HEK293 (cell line): Measurements from ENCODE around the gene TENT4A.

ENCODE experiments used
- CTCF ChIA-PET: fragments of 350-600 bp; formaldehyde crosslinking; extraction: SDS; loops from one replicate; lab custom pipeline; 2021; ENCODE audit warnings: antibody characterized with exemption; lab: Yijun Ruan, JAX
- POLR2A ChIA-PET: fragments of 300-600 bp; formaldehyde crosslinking; extraction: SDS; loops from one replicate; lab custom pipeline; 2020; ENCODE audit warnings: antibody characterized with exemption, inconsistent platforms; lab: Yijun Ruan, JAX
- H3K27ac ChIP-seq: fragments of 200-500 bp; sonication (Bioruptor generic); 2 replicates; pipeline ENCODE4 v1.5.1; 2014; ENCODE audit warnings: low read depth, low read length, control low read depth, inconsistent platforms; ENCODE audit errors: extremely low read depth
- H3K36me3 ChIP-seq, 2 experiments: fragments of 200-500 bp in 1 of 2; sonication (Bioruptor generic) in 1 of 2; 1 replicate in 1 of 2; 2 replicates in 1 of 2; pipeline ENCODE4 v1.5.1; 2014 to 2017; ENCODE audit warnings: inconsistent platforms in 2 of 2, low read length in 2 of 2; ENCODE audit not compliant: control insufficient read depth in 2 of 2, insufficient read depth in 1 of 2
- H3K4me1 ChIP-seq: fragments of 200-500 bp; sonication (Bioruptor generic); 2 replicates; pipeline ENCODE4 v1.5.1; 2014; ENCODE audit warnings: mild to moderate bottlenecking, low read length, inconsistent platforms; ENCODE audit not compliant: control insufficient read depth, insufficient read depth
- H3K4me3 ChIP-seq: 2 replicates; pipeline ENCODE4 v1.5.1; 2011; ENCODE audit warnings: low read depth, mild to moderate bottlenecking, control low read depth, low read length, moderate library complexity
- H3K9me3 ChIP-seq: fragments of 200-500 bp; sonication (Bioruptor generic); 2 replicates; pipeline ENCODE4 v1.5.1; 2014; ENCODE audit warnings: low read depth, low read length, inconsistent platforms; ENCODE audit not compliant: control insufficient read depth, insufficient read depth
- BCL11A ChIP-seq: fragments of 450-650 bp; formaldehyde crosslinking; IDR thresholded peaks from 2 replicates; pipeline ENCODE4 v1.5.1; 2016; ENCODE audit warnings: low read depth, missing biosample characterization, missing genetic modification characterization
- EGR2 ChIP-seq: fragments of 450-650 bp; formaldehyde crosslinking; IDR thresholded peaks from 2 replicates; pipeline ENCODE4 v1.5.1; 2016; ENCODE audit warnings: low read depth, missing biosample characterization, missing genetic modification characterization
- KLF1 ChIP-seq: fragments of 450-650 bp; formaldehyde crosslinking; IDR thresholded peaks from 2 replicates; pipeline ENCODE4 v1.5.1; 2016; ENCODE audit warnings: missing biosample characterization, missing genetic modification characterization
- KLF10 ChIP-seq: fragments of 450-650 bp; IDR thresholded peaks from 2 replicates; pipeline ENCODE4 v1.5.1; 2018; ENCODE audit warnings: missing biosample characterization, mild to moderate bottlenecking, missing genetic modification characterization
- ZFHX2 ChIP-seq: fragments of 450-650 bp; formaldehyde crosslinking; conservative IDR thresholded peaks from 2 replicates; pipeline ENCODE4 v1.5.1; 2016; ENCODE audit warnings: missing biosample characterization, missing genetic modification characterization
- ZNF2 ChIP-seq: fragments of 450-650 bp; formaldehyde crosslinking; IDR thresholded peaks from 2 replicates; pipeline ENCODE4 v1.5.1; 2016; ENCODE audit warnings: missing biosample characterization, missing genetic modification characterization
- ZNF202 ChIP-seq: fragments of 450-650 bp; formaldehyde crosslinking; IDR thresholded peaks from 2 replicates; pipeline ENCODE4 v1.5.1; 2016; ENCODE audit warnings: missing biosample characterization, missing genetic modification characterization, borderline replicate concordance
- ZNF223 ChIP-seq: fragments of 450-650 bp; formaldehyde crosslinking; IDR thresholded peaks from 2 replicates; pipeline ENCODE4 v1.5.1; 2016; ENCODE audit warnings: missing biosample characterization, missing genetic modification characterization
- ZNF391 ChIP-seq: fragments of 450-650 bp; formaldehyde crosslinking; IDR thresholded peaks from 2 replicates; pipeline ENCODE4 v1.5.1; 2016; ENCODE audit warnings: low read depth, missing biosample characterization, missing genetic modification characterization, borderline replicate concordance
- ZNF423 ChIP-seq: fragments of 450-650 bp; formaldehyde crosslinking; IDR thresholded peaks from 2 replicates; pipeline ENCODE4 v1.5.1; 2016; ENCODE audit warnings: missing biosample characterization, missing genetic modification characterization
- ZNF529 ChIP-seq: fragments of 450-650 bp; formaldehyde crosslinking; IDR thresholded peaks from 2 replicates; pipeline ENCODE4 v1.5.1; 2017; ENCODE audit warnings: missing genetic modification characterization, missing biosample characterization; ENCODE audit not compliant: insufficient replicate concordance
- ZNF561 ChIP-seq: fragments of 450-650 bp; IDR thresholded peaks from 2 replicates; pipeline ENCODE4 v1.5.1; 2018; ENCODE audit warnings: missing biosample characterization, missing genetic modification characterization, borderline replicate concordance
- ZNF571 ChIP-seq: fragments of 450-650 bp; formaldehyde crosslinking; IDR thresholded peaks from 2 replicates; pipeline ENCODE4 v1.5.0; 2017; ENCODE audit warnings: missing biosample characterization, missing genetic modification characterization
- ZNF596 ChIP-seq: fragments of 450-650 bp; IDR thresholded peaks from 2 replicates; pipeline ENCODE4 v1.5.0; 2018; ENCODE audit warnings: missing biosample characterization, mild to moderate bottlenecking, missing genetic modification characterization, moderate library complexity
- ZNF624 ChIP-seq: fragments of 450-650 bp; formaldehyde crosslinking; IDR thresholded peaks from 2 replicates; pipeline ENCODE4 v1.5.1; 2017; ENCODE audit warnings: missing biosample characterization, missing genetic modification characterization
- ZNF792 ChIP-seq: fragments of 450-650 bp; formaldehyde crosslinking; IDR thresholded peaks from 2 replicates; pipeline ENCODE4 v1.5.1; 2016; ENCODE audit warnings: missing biosample characterization, missing genetic modification characterization
- ZNF837 ChIP-seq: fragments of 450-650 bp; formaldehyde crosslinking; IDR thresholded peaks from 2 replicates; pipeline ENCODE4 v1.5.1; 2016; ENCODE audit warnings: missing biosample characterization, missing genetic modification characterization
- ZSCAN23 ChIP-seq: fragments of 450-650 bp; formaldehyde crosslinking; IDR thresholded peaks from 2 replicates; pipeline ENCODE4 v1.5.1; 2016; ENCODE audit warnings: missing biosample characterization, missing genetic modification characterization
- TF ChIP-seq, protein P1 (sequence below): fragments of 450-650 bp; formaldehyde crosslinking; IDR thresholded peaks from 2 replicates; pipeline ENCODE4 v1.5.1; 2016; ENCODE audit warnings: missing biosample characterization, missing genetic modification characterization
- TF ChIP-seq, protein P2 (sequence below): fragments of 450-650 bp; formaldehyde crosslinking; IDR thresholded peaks from 2 replicates; pipeline ENCODE4 v1.5.1; 2016; ENCODE audit warnings: missing biosample characterization, missing genetic modification characterization, low read depth
- TF ChIP-seq, protein P3 (sequence below): fragments of 450-650 bp; formaldehyde crosslinking; IDR thresholded peaks from 2 replicates; pipeline ENCODE4 v1.5.1; 2017; ENCODE audit warnings: missing biosample characterization, missing genetic modification characterization
- TF ChIP-seq, protein P4 (sequence below): fragments of 450-650 bp; formaldehyde crosslinking; IDR thresholded peaks from 2 replicates; pipeline ENCODE4 v1.5.0; 2017; ENCODE audit warnings: missing biosample characterization, missing genetic modification characterization, borderline replicate concordance

Gene TENT4A

DNA sequence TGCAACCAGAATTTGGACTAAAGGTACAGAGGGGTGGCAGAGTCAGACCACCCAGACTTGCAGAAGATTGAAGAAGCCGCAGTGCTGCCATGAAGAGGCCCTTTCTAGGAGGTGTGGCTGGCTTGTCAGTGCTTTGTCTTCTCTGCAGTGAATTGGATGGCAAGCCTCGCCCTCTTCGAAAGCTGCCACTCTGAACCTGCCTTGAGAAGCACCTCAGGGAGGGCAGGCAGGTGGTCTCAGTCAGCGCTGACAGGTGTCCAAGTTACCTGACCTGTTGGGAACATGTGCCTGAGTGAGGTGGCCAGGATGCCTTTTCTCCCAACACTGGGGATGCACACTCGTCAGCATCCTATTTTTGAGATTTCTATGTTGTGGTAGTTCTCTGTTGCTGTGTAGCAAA lies 6.2 kb downstream of the TENT4A start:
- peaks cover 54% of the 10 kb centered on the region for H3K4me1 ChIP-seq
- H3K9me3 ChIP-seq, result no peaks in the 10 kb centered on the region
- POLR2A ChIA-PET, result no interaction called here
- TF ChIP-seq ZNF529, result no peak
- TF ChIP-seq ZNF837 (tag by site-specific recombination), result no peak
- no peak for TF ChIP-seq ZNF223 (tag by site-specific recombination)
- no peak for TF ChIP-seq ZSCAN23
- H3K36me3 ChIP-seq, result peaks cover 0 to 55% of the 10 kb centered on the region in 2 experiments; a peak in 1 of 3 replicates
- H3K4me3 ChIP-seq, result no peak overlapping the region
- CTCF ChIA-PET, result interaction anchor here (1.0 kb wide), 1 partner anchor 26 kb away, joined by 3 read pairs; no protein-coding TSS in a partner anchor
- H3K27ac ChIP-seq, result no peak overlapping the region

DNA sequence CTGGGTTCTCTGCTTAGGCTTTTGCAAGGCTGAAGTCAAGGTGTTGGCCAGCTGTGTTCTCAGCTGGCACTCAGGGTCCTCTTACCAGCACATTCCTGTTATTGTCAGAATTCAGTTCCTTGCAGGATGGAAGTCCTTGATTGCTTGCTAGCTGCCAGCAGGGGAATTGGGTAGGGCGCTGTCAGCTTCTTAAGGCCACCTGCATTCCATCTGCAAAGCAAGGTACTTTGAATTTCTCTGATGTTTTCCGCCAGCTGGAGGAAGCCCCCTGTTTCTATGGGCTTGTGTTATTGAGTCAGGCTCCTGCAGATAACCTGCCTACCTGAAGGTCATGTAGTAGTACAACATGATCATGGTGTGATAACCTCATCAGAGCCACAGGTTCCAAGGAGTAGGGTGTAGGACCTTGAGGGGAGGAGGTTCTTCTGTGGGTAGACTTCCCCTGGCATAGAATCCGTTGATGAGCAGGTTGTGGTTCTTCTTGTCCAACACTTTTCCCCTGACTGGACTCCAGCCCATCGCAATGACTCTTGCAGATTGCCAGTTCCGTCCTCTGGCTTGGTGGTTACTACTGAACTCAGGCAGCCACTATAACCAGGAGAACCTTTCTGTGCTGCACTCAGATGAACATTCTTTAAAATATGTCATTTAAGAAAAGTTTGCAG lies 6.8 kb downstream of the TENT4A start:
- no peak overlapping the region for H3K4me3 ChIP-seq
- peaks cover 54% of the 10 kb centered on the region for H3K4me1 ChIP-seq
- no peak overlapping the region for H3K27ac ChIP-seq
- H3K9me3 ChIP-seq, result no peaks in the 10 kb centered on the region
- no peak for TF ChIP-seq ZNF561 (tag by site-specific recombination)
- TF ChIP-seq, protein P1, sequence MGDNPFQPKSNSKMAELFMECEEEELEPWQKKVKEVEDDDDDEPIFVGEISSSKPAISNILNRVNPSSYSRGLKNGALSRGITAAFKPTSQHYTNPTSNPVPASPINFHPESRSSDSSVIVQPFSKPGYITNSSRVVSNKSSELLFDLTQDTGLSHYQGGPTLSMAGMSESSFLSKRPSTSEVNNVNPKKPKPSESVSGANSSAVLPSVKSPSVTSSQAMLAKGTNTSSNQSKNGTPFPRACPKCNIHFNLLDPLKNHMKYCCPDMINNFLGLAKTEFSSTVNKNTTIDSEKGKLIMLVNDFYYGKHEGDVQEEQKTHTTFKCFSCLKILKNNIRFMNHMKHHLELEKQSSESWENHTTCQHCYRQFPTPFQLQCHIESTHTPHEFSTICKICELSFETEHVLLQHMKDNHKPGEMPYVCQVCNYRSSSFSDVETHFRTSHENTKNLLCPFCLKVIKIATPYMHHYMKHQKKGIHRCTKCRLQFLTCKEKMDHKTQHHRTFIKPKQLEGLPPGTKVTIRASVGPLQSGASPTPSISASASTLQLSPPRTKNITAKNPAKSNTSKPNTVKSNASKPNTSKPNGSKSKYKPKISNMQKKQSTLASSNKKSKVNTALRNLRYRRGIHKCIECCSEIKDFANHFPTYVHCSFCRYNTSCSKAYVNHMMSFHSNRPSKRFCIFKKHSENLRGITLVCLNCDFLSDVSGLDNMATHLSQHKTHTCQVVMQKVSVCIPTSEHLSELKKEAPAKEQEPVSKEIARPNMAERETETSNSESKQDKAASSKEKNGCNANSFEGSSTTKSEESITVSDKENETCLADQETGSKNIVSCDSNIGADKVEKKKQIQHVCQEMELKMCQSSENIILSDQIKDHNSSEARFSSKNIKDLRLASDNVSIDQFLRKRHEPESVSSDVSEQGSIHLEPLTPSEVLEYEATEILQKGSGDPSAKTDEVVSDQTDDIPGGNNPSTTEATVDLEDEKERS (tag by site-specific recombination), result no peak
- no peak for TF ChIP-seq BCL11A
- no peak for TF ChIP-seq KLF10 (tag by site-specific recombination)
- TF ChIP-seq KLF1 (tag by site-specific recombination), result no peak
- TF ChIP-seq ZNF792 (tag by site-specific recombination), result no peak
- TF ChIP-seq ZFHX2 (tag by site-specific recombination), result no peak
- no peak for TF ChIP-seq ZNF202 (tag by site-specific recombination)
- TF ChIP-seq, protein P2, sequence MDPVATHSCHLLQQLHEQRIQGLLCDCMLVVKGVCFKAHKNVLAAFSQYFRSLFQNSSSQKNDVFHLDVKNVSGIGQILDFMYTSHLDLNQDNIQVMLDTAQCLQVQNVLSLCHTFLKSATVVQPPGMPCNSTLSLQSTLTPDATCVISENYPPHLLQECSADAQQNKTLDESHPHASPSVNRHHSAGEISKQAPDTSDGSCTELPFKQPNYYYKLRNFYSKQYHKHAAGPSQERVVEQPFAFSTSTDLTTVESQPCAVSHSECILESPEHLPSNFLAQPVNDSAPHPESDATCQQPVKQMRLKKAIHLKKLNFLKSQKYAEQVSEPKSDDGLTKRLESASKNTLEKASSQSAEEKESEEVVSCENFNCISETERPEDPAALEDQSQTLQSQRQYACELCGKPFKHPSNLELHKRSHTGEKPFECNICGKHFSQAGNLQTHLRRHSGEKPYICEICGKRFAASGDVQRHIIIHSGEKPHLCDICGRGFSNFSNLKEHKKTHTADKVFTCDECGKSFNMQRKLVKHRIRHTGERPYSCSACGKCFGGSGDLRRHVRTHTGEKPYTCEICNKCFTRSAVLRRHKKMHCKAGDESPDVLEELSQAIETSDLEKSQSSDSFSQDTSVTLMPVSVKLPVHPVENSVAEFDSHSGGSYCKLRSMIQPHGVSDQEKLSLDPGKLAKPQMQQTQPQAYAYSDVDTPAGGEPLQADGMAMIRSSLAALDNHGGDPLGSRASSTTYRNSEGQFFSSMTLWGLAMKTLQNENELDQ (tag by site-specific recombination), result no peak
- TF ChIP-seq, protein P3, sequence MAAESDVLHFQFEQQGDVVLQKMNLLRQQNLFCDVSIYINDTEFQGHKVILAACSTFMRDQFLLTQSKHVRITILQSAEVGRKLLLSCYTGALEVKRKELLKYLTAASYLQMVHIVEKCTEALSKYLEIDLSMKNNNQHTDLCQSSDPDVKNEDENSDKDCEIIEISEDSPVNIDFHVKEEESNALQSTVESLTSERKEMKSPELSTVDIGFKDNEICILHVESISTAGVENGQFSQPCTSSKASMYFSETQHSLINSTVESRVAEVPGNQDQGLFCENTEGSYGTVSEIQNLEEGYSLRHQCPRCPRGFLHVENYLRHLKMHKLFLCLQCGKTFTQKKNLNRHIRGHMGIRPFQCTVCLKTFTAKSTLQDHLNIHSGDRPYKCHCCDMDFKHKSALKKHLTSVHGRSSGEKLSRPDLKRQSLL (tag by site-specific recombination), result no peak
- no peak for TF ChIP-seq ZNF596 (tag by site-specific recombination)
- CTCF ChIA-PET, result interaction anchor here (1.0 kb wide), 1 partner anchor 25 kb away, joined by 3 read pairs; no protein-coding TSS in a partner anchor
- H3K36me3 ChIP-seq, result peaks cover 0 to 59% of the 10 kb centered on the region in 2 experiments; a peak in 1 of 3 replicates
- POLR2A ChIA-PET, result no interaction called here

DNA sequence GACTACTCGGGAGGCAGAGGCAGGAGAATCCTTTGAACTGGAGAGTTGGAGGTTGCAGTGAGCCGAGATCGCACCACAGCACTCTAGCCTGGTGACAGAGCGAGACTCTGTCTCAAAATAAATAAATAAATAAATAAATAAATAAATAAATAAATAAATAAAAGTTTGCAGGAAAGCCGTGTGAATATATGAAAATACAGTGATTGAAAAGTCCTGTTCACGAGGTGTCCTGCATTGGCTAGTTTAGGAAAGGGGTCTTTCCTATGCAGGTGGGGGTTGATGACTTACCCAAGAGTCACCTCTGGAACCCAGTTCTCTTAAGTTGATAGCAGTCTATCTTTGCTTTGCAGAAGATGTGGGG lies 7.3 kb downstream of the TENT4A start:
- Histone ChIP-seq H3K4me3 (no peak overlapping the region), H3K27ac (no peak overlapping the region), H3K36me3 (peaks cover 0 to 61% of the 10 kb centered on the region in 2 experiments; a peak in 1 of 3 replicates), H3K4me1 (peaks cover 51% of the 10 kb centered on the region), H3K9me3 (no peaks in the 10 kb centered on the region)
- ChIA-PET POLR2A (no interaction called here), CTCF (no interaction called here)
- TF ChIP-seq, protein P4, sequence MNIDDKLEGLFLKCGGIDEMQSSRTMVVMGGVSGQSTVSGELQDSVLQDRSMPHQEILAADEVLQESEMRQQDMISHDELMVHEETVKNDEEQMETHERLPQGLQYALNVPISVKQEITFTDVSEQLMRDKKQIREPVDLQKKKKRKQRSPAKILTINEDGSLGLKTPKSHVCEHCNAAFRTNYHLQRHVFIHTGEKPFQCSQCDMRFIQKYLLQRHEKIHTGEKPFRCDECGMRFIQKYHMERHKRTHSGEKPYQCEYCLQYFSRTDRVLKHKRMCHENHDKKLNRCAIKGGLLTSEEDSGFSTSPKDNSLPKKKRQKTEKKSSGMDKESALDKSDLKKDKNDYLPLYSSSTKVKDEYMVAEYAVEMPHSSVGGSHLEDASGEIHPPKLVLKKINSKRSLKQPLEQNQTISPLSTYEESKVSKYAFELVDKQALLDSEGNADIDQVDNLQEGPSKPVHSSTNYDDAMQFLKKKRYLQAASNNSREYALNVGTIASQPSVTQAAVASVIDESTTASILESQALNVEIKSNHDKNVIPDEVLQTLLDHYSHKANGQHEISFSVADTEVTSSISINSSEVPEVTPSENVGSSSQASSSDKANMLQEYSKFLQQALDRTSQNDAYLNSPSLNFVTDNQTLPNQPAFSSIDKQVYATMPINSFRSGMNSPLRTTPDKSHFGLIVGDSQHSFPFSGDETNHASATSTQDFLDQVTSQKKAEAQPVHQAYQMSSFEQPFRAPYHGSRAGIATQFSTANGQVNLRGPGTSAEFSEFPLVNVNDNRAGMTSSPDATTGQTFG (tag by site-specific recombination), result no peak
- TF ChIP-seq ZNF571 (tag by site-specific recombination), result no peak
- TF ChIP-seq EGR2 (tag by site-specific recombination), result no peak
- no peak for TF ChIP-seq ZNF423 (tag by site-specific recombination)
- no peak for TF ChIP-seq ZNF391 (tag by site-specific recombination)
- no peak for TF ChIP-seq ZNF2 (tag by site-specific recombination)
- no peak for TF ChIP-seq ZNF624 (tag by site-specific recombination)
